HG02852 (cell line): ENCODE data around the gene VGLL2.
"Not testable (repeated sequence)": the region's sequence is repeated elsewhere in the genome, so short reads cannot be mapped to it uniquely, and the experiment has no call there.

Experiments
- ATAC-seq: cut with Tn5 transposase; IDR thresholded peaks from one replicate; pipeline ENCODE4 v1.9.1; 2021; ENCODE audit warnings: mild to moderate bottlenecking, moderate library complexity; ENCODE audit not compliant: unreplicated experiment

Gene VGLL2, protein sequence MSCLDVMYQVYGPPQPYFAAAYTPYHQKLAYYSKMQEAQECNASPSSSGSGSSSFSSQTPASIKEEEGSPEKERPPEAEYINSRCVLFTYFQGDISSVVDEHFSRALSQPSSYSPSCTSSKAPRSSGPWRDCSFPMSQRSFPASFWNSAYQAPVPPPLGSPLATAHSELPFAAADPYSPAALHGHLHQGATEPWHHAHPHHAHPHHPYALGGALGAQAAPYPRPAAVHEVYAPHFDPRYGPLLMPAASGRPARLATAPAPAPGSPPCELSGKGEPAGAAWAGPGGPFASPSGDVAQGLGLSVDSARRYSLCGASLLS

DNA sequence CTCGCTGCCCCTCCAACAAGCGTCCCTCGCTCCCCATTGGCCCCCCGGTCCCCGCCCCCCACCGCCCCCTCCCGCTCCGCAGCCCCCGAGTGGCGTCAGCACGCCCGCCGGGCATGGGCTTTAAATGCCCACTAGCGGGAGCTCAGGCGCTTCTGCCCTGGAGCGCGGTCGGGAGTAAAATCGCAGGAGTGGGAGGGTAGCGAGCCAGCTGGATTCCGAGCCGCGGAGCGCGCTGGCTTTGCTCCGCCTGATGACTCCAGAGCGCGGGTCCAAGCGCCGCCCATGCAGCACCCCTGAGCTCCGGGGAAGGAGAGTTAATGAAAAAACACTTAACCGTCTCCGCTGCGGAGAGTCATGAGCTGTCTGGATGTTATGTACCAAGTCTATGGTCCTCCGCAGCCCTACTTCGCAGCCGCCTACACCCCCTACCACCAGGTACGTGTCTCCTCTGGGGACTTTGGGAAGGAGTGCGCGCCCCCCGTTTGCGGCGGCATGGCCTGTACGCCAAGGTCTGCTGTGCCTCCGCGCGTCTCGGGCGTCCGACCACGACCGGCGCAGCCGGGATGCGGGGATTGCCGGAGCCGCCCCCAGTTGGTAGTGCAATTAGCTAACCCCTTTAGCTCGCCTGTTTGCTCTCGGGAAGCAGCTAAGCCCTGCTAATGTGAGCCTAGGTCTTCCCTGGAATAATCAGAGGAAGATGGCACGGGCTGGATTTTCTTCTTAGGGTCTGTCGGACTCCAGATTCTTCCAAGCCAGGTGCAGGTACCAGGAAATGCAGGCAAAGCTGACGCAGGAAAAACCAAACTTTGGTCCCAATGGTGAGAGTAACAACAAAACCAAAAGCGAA lies at the start of gene VGLL2:
Gene VGLL2, plus strand, starts transcription at position 149 of the 847 bp plus-strand sequence. Its CDS starts 206 bp downstream, at position 355.
- ATAC-seq = peak; percentile 19

DNA sequence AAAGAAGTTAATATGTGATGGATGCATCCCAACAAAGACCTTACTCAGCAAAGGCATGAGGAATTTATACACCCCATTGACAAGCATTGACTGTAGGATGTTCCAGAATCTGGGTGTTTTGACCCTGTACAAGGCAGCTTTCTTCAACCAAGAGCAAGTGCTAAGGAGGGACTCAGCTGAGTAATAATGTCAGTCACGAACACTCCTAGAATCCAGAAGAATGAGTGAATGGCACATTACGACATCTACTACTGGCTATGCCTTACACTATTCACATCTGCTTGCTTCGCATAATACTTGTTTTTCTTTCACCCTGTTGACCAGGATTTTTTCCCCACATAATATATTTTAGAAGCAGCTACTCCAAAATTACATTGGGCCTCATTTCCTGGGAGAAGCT lies 42.5 kb upstream of the VGLL2 start:
- no peak for ATAC-seq

DNA sequence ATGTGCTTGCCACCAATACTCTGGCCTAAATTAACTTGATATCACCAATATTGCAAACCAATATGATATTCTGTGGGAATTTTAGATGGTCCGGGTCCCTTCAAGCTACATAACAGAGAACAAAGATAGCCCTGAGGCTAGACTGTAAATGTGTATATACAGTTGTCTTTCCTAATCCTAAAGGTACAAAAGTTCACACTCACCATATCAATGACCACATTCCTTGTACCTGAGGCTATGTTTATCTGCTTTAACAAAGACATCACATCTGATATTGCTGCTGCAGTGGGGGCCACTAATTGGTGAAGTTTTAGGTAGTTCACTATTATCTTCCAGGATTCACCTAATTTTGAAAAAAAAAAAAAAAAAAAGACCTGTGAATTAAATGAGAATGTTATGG lies 38.6 kb upstream of the VGLL2 start:
- ATAC-seq = no peak

DNA sequence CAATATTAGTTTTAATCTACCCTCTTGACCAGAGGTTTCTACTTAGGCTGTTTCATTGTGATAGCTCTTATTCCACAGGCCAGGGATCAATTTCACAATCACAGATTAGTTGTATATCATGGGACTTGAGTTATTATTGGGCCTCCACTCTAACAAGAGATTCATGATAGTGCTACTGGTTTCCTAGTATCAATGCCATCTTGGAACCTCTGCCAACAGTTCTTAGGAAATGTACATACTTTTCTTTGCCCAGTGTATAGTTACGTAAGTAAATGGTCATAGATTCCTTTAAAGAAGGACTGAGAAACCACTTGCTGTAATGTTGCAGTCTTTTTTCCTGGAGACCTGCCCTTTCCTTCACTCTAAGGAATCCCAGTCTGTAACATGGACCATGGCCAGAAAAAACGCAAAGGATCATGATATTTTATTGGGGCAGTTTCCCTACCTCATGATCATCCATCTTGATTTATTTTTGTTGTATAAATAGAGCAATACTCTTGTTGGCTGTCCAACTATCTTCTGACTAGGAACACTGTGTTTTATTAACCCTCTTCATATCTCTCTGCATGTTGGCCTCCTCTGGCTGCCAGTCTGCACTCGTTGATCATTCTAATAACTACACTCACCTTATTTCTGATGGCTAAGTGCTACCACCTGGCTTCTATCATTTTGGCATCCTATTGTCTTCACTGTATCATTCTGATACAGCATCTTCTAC lies 38.0 kb upstream of the VGLL2 start:
- ATAC-seq = no peak

DNA sequence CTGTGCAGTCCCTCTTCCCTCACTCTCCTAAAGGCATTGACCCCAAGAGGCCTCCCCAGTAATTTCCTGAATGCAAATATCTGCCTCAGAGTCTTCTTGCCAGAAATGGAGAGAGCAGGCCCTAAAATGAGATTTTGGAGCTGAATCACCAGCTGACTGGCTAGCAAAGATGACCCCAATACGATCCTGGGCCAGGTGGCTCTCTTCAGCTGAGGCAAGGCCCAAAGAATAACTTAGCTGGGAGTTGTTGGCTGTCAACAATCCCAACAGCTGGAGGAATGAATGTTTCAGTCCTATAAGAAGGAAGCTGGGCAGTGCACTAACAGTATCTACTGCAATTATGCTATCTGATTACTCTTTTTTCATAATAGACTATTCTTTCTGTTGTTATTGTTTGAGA lies 37.2 kb upstream of the VGLL2 start:
- ATAC-seq = no peak

DNA sequence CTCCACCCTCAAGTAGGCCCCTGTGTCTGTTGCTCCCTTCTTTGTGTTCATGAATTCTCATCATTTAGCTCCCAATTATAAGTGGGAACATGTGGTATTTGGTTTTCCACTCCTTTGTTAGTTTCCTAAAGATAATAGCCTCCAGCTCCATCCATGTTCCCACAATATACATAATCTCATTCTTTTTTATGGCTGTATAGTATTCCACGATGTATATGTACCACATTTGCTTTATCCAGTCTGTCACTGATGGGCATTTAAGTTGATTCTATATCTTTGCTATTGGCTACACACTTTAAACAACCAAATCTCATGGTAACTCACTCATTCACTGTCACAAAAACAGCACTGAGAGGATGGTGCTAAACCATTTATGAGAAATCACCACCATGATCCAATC lies 35.5 kb upstream of the VGLL2 start:
- ATAC-seq = no peak

DNA sequence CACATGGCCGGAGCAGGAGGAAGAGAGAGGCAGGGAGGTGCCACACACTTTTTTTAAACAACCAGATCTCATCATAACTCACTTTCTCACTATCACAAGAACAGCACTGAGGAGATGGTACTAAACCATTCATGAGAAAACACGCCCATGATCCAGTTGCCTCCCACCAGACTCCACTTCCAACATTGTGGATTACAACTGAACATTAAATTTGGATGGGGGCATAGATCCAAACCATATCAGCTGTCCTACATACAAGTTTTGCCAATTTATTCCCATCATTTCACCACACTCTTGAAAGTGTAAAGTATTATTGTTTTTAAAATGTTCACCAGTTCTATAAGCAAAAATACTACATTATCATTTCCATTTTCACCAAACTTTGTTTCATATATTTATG lies 33.9 kb upstream of the VGLL2 start:
- no peak for ATAC-seq

DNA sequence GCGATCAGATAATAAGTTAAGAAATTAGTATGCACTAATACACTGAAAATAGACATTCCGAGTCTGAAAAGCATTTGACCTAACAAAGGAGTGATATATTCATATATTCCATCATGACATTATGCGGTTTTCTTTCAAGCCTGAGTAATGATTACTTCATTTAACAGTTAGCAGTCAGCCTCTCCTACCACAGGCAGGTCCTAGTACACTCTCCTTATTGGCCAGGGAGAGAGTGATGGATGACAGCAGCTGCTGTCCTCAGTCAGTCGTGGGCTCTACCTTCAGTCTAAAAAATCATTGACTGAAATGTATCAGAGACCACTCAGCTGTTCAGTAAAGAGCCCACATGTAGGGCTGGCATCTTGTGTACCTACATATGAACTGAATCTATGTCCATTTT lies 33.2 kb upstream of the VGLL2 start:
- no peak for ATAC-seq

DNA sequence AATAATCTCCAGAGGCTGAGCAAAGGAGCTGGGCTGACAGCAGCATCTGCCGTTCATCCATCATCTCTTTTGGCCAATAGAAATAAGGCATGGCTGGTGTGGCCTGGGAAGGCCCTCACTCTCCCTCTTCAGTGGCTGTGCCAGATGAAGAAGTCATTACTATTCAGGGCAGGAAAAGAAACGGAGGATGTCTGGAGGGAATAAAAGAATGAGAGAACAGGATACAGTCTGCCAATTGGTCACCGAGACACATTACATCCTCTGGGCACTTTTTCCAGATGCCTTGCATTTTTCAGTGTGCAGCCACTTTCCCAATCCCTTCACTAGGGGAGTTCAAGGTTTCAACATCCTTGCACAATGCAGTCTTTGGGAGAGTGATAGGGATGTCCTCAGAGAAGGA lies 32.2 kb upstream of the VGLL2 start:
- no peak for ATAC-seq

DNA sequence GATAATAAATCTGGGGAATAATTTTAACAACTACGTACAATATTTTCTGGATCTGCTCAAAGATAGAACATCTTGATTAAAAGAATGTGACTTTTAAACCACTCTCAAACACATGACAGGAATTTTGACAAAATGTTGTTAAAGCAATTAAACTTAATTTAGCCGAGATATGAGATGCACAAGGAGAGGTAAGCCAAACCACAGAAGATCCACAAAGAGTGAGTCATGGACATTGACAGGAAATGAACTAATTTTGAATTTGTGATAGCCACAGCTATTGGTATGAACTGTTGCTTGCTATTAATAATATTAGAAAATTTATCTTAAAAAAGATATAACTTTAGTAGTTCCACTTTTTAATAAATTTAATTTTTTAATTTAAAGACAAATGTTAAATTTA lies 27.8 kb upstream of the VGLL2 start:
- ATAC-seq = no peak

DNA sequence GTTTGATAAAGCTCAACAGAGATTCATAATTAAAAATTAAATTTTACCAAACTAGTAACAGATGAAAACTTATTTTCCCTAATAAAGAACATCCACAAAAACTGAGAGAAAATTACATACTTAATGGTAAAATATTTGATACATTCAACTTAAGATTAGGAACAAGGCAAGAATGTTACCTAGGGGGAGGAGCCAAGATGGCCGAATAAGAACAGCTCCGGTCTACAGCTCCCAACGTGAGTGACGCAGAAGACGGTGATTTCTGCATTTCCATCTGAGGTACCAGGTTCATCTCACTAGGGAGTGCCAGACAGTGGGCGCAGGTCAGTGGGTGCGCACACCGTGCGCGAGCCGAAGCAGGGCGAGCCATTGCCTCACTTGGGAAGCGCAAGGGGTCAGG lies 20.8 kb upstream of the VGLL2 start:
- ATAC-seq = not testable (repeated sequence)

DNA sequence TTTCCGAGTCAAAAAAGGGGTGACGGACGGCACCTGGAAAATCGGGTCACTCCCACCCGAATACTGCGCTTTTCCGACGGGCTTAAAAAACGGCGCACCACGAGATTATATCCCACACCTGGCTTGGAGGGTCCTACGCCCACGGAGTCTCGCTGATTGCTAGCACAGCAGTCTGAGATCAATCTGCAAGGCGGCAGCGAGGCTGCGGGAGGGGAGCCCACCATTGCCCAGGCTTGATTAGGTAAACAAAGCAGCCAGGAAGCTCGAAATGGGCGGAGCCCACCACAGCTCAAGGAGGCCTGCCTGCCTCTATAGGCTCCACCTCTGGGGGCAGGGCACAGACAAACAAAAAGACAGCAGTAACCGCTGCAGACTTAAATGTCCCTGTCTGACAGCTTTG lies 20.4 kb upstream of the VGLL2 start:
- not testable (repeated sequence) for ATAC-seq

DNA sequence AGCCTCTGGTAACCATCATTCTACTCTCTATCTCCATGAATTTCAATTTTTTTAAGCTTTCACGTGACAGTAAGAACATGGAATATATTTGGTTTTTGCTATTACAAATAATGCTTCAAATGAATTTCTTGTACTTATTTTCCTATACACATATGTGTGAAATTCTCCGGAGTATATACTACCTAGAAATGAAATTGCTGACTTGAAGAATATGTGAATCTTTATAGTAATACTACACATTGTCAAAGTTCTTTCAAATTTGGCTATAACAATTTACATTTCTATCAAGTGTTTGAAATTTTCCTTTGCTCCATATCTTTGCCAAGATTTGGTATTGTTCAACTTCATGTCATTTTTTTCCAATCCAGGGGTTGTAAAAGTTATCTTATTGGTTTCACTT lies 11.6 kb upstream of the VGLL2 start:
- no peak for ATAC-seq

DNA sequence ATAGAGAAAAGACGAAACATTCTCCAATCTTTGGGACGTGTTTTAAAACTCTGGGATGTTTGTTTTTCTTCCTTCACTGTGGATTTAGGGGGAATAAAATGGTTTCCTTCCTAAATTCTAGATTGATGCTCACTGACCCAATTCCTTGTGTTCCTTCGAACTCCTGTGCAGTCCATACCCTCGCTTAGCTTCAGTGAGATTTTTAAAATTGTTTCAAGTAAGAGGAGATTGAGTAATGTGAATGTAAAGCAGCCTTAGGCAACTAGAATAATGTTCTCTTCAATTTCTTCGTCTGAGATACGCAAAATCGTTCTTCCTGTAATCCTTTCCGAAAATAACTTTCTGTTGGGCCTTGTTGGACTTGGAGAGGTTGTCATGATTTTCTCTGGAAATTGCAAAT lies 2.6 kb upstream of the VGLL2 start:
- ATAC-seq = no peak

DNA sequence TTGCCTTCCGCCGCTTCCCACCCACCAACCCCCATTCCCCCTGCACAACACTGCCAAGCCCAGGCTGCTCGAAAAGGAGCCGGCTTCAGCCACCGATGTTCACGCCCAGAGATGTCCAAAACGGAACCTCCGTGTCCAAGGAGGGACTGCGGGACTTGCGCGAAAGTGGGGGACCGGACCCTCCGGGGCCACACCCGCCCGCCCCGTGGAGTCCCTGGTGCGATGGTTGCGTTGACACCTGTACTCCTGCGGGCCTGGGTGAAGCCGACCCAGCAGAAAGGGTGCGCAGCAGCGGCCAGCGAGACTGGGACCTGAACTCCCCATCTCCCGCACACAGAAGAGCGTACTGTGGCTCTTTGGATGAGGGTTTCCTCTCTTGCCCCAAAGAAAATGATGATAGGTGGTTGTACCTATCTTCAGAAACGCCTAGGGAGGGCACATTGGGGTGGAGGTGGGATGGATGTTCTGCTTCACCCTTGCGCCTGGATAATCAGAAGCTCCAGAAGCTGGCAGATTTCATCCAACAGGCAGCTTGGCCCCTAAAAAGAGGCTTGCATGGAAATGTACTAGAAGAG lies 1.9 kb upstream of the VGLL2 start:
- no peak for ATAC-seq

DNA sequence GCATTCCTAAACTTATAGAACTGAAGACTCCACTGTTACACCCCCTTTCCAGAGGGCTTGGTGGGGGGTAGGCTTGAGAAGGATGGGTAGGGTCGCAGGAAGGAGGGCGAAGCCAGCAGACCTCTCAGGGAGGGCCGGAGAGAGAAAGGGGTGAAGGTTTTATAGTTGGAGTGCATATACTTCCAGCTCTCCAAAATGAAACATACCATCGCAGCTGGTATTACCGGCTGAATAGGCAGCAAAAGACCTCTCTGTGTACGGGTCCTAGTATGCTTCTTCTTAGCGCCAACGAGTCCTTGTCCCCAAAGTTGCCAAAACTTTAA lies 1.0 kb upstream of the VGLL2 start:
- peak; percentile 6 for ATAC-seq

DNA sequence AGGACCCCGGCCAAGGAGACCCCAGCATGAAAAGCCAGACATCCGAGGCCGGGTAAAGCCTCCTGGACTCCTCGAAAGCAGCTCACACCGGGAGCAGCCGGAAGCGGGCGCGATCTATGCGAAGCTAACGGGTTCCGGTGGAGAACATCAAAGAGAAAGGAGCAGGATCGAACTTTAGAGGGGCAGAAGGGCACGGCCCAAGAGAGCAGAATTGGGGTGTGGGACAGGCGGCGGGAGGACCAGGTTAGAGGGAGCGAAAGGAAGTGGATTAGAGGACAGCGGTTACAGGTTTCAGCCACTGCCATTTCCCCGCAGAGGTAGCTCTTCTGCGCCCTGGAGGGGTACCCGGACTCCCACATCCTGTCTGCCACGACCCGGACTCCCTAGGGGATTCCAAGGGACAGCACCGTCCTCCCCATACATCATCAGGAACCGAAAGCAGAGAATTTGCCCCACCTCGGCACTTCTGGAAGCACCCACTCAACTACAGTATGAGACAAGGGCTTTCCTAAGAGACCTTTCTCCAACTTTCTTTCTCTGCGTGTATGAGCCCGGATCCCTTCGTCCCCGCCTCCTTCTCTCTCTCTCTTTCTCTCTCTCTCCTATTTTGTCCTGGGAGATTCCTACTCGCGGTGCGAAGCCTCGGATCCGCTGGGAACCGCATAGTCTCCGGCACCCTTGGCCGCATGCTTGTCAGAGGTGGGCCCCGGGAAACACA lies 507 bp upstream of the VGLL2 start:
- ATAC-seq = peak; percentile 64

DNA sequence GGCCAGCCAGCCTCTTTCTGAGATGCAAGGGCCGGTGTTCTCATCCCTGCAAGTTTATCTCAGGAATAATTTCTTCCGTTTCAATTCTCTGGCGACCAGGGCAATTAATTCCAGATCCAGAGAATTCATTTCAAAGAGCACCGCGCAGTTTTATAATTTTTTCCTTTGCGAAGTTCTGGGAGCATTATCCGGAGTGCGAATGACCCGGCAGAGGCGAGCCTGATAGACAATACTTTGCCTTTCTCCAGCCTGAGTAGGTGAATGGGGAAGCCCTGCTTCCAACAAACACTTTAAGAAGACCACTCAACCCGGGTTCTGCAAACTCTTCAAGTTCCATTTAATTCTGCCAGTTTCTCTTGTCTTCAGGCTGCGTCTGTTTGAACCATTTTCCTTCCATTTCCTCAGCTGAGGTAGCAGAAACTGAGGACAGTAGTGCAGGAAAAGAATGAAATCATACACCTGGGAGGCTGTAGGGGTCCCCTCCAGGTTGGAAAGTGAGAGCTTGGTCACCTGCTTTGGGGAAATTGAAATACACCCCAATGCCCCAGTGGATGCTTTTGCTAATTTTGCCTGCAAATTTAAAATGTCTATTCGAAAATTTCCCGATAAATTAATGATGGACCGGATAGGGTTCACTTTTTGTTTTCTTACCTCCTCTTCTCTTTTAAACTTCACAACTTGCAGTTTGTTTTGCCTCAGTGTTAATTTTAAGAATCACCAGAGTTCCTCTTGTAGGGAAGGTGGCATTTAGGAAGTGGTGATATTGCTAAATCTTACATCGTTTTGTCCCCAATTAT lies 1.1 kb downstream of the VGLL2 start:
- ATAC-seq = no peak

DNA sequence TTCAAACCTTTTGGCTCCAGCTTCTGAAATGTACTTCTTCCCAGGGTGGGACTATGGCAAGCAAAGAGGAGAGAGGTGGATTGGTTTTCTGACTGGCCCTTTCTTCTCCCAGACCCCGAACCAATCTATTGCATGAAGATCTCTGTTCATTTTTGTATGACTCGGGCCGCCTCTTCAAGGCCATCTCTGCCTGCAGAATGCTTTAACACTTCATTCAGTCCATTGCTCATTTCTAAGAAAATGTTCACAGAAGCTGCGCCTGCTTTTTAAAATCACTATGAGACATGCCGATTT lies 1.6 kb downstream of the VGLL2 start:
- no peak for ATAC-seq
